ENCODE measurements around the gene ZNF534.

GRCh38 chr19:52410276-52410675 lies 18.7 kb upstream of the ZNF534 start:
- TF ChIP-seq, protein P1, sequence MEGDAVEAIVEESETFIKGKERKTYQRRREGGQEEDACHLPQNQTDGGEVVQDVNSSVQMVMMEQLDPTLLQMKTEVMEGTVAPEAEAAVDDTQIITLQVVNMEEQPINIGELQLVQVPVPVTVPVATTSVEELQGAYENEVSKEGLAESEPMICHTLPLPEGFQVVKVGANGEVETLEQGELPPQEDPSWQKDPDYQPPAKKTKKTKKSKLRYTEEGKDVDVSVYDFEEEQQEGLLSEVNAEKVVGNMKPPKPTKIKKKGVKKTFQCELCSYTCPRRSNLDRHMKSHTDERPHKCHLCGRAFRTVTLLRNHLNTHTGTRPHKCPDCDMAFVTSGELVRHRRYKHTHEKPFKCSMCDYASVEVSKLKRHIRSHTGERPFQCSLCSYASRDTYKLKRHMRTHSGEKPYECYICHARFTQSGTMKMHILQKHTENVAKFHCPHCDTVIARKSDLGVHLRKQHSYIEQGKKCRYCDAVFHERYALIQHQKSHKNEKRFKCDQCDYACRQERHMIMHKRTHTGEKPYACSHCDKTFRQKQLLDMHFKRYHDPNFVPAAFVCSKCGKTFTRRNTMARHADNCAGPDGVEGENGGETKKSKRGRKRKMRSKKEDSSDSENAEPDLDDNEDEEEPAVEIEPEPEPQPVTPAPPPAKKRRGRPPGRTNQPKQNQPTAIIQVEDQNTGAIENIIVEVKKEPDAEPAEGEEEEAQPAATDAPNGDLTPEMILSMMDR (IDR thresholded peaks at IDR 0.05; ENCODE audit: borderline replicate concordance, extremely low read depth, low read length, poor library complexity, severe bottlenecking): no peak
- TF ChIP-seq EZH2 (IDR thresholded peaks at IDR 0.05; ENCODE audit: borderline replicate concordance, low read depth, low read length, severe bottlenecking): no peak
